K562 (cell line): Measurements from ENCODE around the gene DKKL1. TPM values are rescaled to one million over a fixed set of nuclear protein-coding genes. Genes with fewer than 3 reads are reported as not detected.
A peak's percentile ranks its signal among the peaks of the same experiment; 100 is the strongest.

Experiments used
- CAMTA2 ChIP-seq: fragments of 250-450 bp; sonication (Bioruptor Pico); conservative IDR thresholded peaks from 2 replicates; pipeline ENCODE4 v1.5.1; 2022
- FOSL1 ChIP-seq: fragments of 200-800 bp; sonication (Bioruptor generic); conservative IDR thresholded peaks from 2 replicates; pipeline ENCODE4 v1.6.1; 2016; ENCODE audit warnings: missing genetic modification characterization, missing compliant biosample characterization
- HNRNPK ChIP-seq: fragments of 200-400 bp; formaldehyde crosslinking; IDR thresholded peaks from one replicate; pipeline ENCODE4 v1.6.1; 2018; ENCODE audit warnings: mild to moderate bottlenecking, low read depth, low read length; ENCODE audit not compliant: poor library complexity, severe bottlenecking
- ILK ChIP-seq: fragments of 450-650 bp; IDR thresholded peaks from 2 replicates; pipeline ENCODE4 v1.6.1; 2016; ENCODE audit warnings: missing genetic modification characterization, low read depth, mild to moderate bottlenecking, missing compliant biosample characterization, moderate library complexity, borderline replicate concordance
- KLF10 ChIP-seq: fragments of 250-450 bp; sonication (Bioruptor Pico); IDR thresholded peaks from 2 replicates; pipeline ENCODE4 v1.6.1; 2021; ENCODE audit warnings: matching md5 sums
- MEF2A ChIP-seq: IDR thresholded peaks from 2 replicates; pipeline ENCODE4 v1.6.1; 2011; ENCODE audit warnings: low read depth, mild to moderate bottlenecking, low read length, moderate library complexity; ENCODE audit not compliant: control insufficient read depth
- NFE2 ChIP-seq: IDR thresholded peaks from 2 replicates; pipeline ENCODE4 v1.6.1; 2014; ENCODE audit warnings: antibody characterized with exemption, low read depth
- NFYB ChIP-seq: IDR thresholded peaks from 2 replicates; pipeline ENCODE4 v1.6.1; 2011; ENCODE audit warnings: mild to moderate bottlenecking, moderate library complexity; ENCODE audit not compliant: insufficient read length; ENCODE audit errors: extremely low read depth
- RAD51 ChIP-seq: fragments of 450-650 bp; IDR thresholded peaks from 2 replicates; pipeline ENCODE4 v1.7.1; 2016; ENCODE audit warnings: low read depth, mild to moderate bottlenecking, borderline replicate concordance
- SIX5 ChIP-seq, 2 experiments: IDR thresholded peaks; 2 replicates each; pipeline ENCODE4 v1.6.1; 2011; ENCODE audit warnings: low read length in 2 of 2, borderline replicate concordance in 1 of 2, low read depth in 1 of 2, mild to moderate bottlenecking in 1 of 2, moderate library complexity in 1 of 2; ENCODE audit not compliant: insufficient read depth in 1 of 2
- SRSF1 ChIP-seq: fragments of 200-400 bp; formaldehyde crosslinking; IDR thresholded peaks from 2 replicates; pipeline ENCODE4 v1.6.1; 2017; ENCODE audit warnings: mild to moderate bottlenecking, low read depth, low read length, moderate library complexity
- TCF7L2 ChIP-seq: fragments of 150-350 bp; IDR thresholded peaks from 2 replicates; pipeline ENCODE4 v1.6.1; 2016; ENCODE audit warnings: low read depth, mild to moderate bottlenecking, low read length, moderate library complexity
- ZNF143 ChIP-seq: sonication (generic); formaldehyde crosslinking; IDR thresholded peaks from 2 replicates; pipeline ENCODE4 v1.9.0; 2022; ENCODE audit warnings: mild to moderate bottlenecking, missing genetic modification reagents
- ZNF232 ChIP-seq: sonication (generic); formaldehyde crosslinking; IDR thresholded peaks from 2 replicates; pipeline ENCODE4 v1.8.0; 2022; ENCODE audit warnings: mild to moderate bottlenecking, missing genetic modification reagents
- ZNF253 ChIP-seq: fragments of 250-450 bp; sonication (Bioruptor Pico); conservative IDR thresholded peaks from 2 replicates; pipeline ENCODE4 v1.6.1; 2021; ENCODE audit warnings: mild to moderate bottlenecking
- ZNF3 ChIP-seq: fragments of 250-450 bp; sonication (Bioruptor Pico); IDR thresholded peaks from 2 replicates; pipeline ENCODE4 v1.5.0; 2021; ENCODE audit warnings: mild to moderate bottlenecking, moderate library complexity
- ZNF644 ChIP-seq: fragments of 200-800 bp; sonication (Bioruptor generic); IDR thresholded peaks from 2 replicates; pipeline ENCODE4 v1.6.1; 2016; ENCODE audit warnings: low read depth, missing genetic modification characterization, missing compliant biosample characterization
- polyA plus RNA-seq, 8 experiments: library from polyadenylated mRNA; depleted of rRNA in 4 of 8; stranded (reverse) in 5 of 8; unstranded in 3 of 8; fragments of >200 nt; fragmentation: Nextera tagmentation in 2 of 8; fragmentation: Illumina TruSeq in 1 of 8; extraction: Ambion mirVana in 2 of 8; extraction: Trizol in 1 of 8; gene quantifications; 2 replicates each; pipeline versions ENCODE4 v1.2.1 to v1.2.3, GENCODE V29; 2011 to 2014; ENCODE audit warnings: inconsistent platforms in 1 of 8, missing spikeins in 1 of 8
- total RNA-seq, 7 experiments: library from RNA; depleted of rRNA in 6 of 7; stranded (reverse); fragments of >200 nt in 6 of 7; fragmentation: Illumina TruSeq in 2 of 7; extraction: Trizol in 2 of 7; gene quantifications; 2 replicates each; pipeline versions ENCODE4 v1.2.1 to v1.2.3, GENCODE V29; 2011 to 2021; ENCODE audit warnings: low replicate concordance in 1 of 7
- TF ChIP-seq, protein P1 (sequence below): sonication (generic); formaldehyde crosslinking; IDR thresholded peaks from 2 replicates; pipeline ENCODE4 v1.9.0; 2022; ENCODE audit warnings: mild to moderate bottlenecking, missing genetic modification reagents
- TF ChIP-seq, protein P2 (sequence below), 2 experiments: fragments of 450-650 bp; IDR thresholded peaks; 2 replicates each; pipeline ENCODE4 v1.6.1; 2018; ENCODE audit warnings: mild to moderate bottlenecking in 2 of 2, low read depth in 1 of 2; ENCODE audit not compliant: partially characterized antibody in 2 of 2
- TF ChIP-seq, protein P3 (sequence below): sonication (generic); formaldehyde crosslinking; IDR thresholded peaks from 2 replicates; pipeline ENCODE4 v1.5.0; 2020; ENCODE audit warnings: missing genetic modification reagents
- TF ChIP-seq, protein P4 (sequence below): sonication (generic); formaldehyde crosslinking; IDR thresholded peaks from 2 replicates; pipeline ENCODE4 v1.8.1; 2022; ENCODE audit warnings: missing genetic modification reagents

The DKKL1 gene
- total and polyA plus RNA-seq, 9 of the 15 experiments (the other 6 are each of a cell fraction or from before 2014, with no cell fraction given): 0.15 to 1.7 (median 0.52) TPM

DNA sequence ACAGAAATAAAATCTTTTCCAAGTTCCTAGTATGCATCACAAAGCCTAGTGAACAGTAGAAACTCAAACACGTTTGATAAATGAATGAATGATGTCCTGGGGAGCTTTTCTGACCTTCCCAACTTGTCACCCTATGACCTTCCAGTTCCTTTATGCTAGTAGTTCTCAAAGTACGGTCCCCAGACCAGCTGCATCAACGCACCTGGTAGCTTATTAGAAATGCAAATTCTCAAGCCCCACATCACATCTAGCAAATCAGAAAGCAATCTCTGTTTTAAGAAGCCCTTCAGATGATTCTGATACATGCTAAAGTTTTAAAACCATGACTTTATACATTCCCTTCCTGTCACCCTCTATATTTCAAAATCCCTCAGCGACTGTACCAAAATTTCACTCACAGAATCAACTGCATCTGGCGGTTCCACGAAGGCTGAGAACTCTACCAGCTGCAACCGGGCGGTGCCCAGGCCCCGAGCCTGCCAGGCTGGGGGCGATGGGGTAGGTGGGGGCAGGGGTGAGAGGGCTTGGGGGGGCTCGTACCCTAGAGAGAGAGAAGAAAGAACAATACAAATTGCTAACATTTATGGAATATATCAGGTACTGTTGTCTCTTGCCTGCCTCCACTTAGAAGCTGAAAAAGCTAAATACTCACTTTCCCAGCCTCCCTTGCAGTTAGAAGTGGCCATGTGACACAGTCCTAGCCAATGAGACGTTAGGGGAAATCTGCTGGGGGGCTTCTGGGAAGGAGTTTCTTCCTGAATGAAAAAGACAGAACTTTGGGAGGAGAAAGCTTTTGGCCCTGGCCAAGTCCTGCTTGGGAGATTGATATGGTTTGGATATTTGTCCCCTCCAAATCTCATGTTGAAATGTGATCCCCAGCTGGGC is 15.1 kb upstream of the DKKL1 start (continued):
- TF ChIP-seq, protein P1, sequence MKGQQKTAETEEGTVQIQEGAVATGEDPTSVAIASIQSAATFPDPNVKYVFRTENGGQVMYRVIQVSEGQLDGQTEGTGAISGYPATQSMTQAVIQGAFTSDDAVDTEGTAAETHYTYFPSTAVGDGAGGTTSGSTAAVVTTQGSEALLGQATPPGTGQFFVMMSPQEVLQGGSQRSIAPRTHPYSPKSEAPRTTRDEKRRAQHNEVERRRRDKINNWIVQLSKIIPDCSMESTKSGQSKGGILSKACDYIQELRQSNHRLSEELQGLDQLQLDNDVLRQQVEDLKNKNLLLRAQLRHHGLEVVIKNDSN: peak; percentile 70
- TF ChIP-seq ZNF3 (CRISPR knock-in tag) (no peak), ZNF644 (tag) (peak; percentile 30; the same call in 1 of the 2 replicates), SRSF1 (no peak), MEF2A (no peak), CAMTA2 (CRISPR knock-in tag) (no peak), FOSL1 (tag) (no peak), RAD51 (peak; percentile 51; the same call in 1 of the 2 replicates), ZNF232 (CRISPR knock-in tag) (no peak), NFE2 (no peak), ZNF253 (no peak), KLF10 (CRISPR knock-in tag) (no peak), ZNF143 (CRISPR knock-in tag) (0 out of 2 replicates have a peak, but pooled peaks have one; percentile 39), NFYB (peak; percentile 82), SIX5 (IDR thresholded peaks at IDR 0.05; ENCODE audit: borderline replicate concordance in 1 of 2, insufficient read depth in 1 of 2, low read depth in 1 of 2, low read length in 2 of 2) (peak in 1 of 2 experiments; percentile 31; a peak in 1 of 4 replicates), TCF7L2 (no peak), ILK (tag) (no peak), HNRNPK (no peak)
- TF ChIP-seq, protein P2, sequence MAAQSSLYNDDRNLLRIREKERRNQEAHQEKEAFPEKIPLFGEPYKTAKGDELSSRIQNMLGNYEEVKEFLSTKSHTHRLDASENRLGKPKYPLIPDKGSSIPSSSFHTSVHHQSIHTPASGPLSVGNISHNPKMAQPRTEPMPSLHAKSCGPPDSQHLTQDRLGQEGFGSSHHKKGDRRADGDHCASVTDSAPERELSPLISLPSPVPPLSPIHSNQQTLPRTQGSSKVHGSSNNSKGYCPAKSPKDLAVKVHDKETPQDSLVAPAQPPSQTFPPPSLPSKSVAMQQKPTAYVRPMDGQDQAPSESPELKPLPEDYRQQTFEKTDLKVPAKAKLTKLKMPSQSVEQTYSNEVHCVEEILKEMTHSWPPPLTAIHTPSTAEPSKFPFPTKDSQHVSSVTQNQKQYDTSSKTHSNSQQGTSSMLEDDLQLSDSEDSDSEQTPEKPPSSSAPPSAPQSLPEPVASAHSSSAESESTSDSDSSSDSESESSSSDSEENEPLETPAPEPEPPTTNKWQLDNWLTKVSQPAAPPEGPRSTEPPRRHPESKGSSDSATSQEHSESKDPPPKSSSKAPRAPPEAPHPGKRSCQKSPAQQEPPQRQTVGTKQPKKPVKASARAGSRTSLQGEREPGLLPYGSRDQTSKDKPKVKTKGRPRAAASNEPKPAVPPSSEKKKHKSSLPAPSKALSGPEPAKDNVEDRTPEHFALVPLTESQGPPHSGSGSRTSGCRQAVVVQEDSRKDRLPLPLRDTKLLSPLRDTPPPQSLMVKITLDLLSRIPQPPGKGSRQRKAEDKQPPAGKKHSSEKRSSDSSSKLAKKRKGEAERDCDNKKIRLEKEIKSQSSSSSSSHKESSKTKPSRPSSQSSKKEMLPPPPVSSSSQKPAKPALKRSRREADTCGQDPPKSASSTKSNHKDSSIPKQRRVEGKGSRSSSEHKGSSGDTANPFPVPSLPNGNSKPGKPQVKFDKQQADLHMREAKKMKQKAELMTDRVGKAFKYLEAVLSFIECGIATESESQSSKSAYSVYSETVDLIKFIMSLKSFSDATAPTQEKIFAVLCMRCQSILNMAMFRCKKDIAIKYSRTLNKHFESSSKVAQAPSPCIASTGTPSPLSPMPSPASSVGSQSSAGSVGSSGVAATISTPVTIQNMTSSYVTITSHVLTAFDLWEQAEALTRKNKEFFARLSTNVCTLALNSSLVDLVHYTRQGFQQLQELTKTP (IDR thresholded peaks at IDR 0.05; ENCODE audit: low read depth in 1 of 2, partially characterized antibody in 2 of 2): peak in 1 of 2 experiments; percentile 75
- TF ChIP-seq, protein P3, sequence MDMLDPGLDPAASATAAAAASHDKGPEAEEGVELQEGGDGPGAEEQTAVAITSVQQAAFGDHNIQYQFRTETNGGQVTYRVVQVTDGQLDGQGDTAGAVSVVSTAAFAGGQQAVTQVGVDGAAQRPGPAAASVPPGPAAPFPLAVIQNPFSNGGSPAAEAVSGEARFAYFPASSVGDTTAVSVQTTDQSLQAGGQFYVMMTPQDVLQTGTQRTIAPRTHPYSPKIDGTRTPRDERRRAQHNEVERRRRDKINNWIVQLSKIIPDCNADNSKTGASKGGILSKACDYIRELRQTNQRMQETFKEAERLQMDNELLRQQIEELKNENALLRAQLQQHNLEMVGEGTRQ (CRISPR knock-in tag): peak; percentile 87
- TF ChIP-seq, protein P4, sequence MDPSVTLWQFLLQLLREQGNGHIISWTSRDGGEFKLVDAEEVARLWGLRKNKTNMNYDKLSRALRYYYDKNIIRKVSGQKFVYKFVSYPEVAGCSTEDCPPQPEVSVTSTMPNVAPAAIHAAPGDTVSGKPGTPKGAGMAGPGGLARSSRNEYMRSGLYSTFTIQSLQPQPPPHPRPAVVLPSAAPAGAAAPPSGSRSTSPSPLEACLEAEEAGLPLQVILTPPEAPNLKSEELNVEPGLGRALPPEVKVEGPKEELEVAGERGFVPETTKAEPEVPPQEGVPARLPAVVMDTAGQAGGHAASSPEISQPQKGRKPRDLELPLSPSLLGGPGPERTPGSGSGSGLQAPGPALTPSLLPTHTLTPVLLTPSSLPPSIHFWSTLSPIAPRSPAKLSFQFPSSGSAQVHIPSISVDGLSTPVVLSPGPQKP: no peak
